ENCODE results near the gene SPTA1.

DNA sequence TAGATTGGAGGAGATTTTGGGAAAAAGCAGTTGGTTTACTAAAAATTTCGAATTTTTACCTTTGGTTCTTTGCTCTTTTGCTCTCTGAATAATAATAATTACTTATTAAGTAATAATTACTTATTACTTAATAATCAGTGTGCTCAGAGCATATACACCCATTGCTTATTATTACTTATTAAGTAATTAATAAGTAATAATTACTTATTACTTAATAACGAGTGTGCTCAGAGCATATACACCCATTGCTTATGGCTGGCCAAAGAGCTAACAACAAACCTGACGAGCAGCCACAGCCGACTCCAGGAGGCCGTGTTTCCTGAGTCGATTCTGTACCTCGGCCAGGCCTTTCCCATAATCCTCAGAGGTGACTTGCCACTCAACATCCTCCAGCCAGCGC, 20.5 kb downstream of the SPTA1 start:
- TF ChIP-seq, protein P1, sequence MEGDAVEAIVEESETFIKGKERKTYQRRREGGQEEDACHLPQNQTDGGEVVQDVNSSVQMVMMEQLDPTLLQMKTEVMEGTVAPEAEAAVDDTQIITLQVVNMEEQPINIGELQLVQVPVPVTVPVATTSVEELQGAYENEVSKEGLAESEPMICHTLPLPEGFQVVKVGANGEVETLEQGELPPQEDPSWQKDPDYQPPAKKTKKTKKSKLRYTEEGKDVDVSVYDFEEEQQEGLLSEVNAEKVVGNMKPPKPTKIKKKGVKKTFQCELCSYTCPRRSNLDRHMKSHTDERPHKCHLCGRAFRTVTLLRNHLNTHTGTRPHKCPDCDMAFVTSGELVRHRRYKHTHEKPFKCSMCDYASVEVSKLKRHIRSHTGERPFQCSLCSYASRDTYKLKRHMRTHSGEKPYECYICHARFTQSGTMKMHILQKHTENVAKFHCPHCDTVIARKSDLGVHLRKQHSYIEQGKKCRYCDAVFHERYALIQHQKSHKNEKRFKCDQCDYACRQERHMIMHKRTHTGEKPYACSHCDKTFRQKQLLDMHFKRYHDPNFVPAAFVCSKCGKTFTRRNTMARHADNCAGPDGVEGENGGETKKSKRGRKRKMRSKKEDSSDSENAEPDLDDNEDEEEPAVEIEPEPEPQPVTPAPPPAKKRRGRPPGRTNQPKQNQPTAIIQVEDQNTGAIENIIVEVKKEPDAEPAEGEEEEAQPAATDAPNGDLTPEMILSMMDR (conservative IDR thresholded peaks at IDR 0.05; ENCODE audit: low read depth, low read length) = no peak
- no peak for TF ChIP-seq POLR2A (IDR thresholded peaks at IDR 0.05; ENCODE audit: low read depth, low read length)

Data from IMR-90 (cell line).